ENCODE data around the gene PRPF38B.

DNA sequence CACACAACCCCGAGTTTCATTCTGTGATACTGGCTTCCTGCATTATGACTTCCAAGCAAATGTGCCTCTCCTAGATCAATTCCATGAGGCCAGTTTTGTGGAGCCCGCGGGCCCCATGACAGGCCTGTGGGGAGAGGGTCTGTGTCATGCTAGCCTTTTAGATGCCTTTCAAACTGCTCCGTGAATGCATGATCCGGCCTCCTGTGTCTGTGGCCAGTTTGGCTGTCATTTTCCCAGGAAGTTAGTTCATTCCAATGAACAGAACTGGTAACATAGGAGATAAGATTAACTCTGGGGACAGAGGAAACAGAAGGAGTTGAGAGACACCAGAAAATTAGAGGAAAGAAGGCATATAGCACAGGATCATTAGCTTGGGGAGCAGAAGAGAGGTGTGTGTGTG is 23.8 kb downstream of the PRPF38B start:
- TF ChIP-seq, protein P1, sequence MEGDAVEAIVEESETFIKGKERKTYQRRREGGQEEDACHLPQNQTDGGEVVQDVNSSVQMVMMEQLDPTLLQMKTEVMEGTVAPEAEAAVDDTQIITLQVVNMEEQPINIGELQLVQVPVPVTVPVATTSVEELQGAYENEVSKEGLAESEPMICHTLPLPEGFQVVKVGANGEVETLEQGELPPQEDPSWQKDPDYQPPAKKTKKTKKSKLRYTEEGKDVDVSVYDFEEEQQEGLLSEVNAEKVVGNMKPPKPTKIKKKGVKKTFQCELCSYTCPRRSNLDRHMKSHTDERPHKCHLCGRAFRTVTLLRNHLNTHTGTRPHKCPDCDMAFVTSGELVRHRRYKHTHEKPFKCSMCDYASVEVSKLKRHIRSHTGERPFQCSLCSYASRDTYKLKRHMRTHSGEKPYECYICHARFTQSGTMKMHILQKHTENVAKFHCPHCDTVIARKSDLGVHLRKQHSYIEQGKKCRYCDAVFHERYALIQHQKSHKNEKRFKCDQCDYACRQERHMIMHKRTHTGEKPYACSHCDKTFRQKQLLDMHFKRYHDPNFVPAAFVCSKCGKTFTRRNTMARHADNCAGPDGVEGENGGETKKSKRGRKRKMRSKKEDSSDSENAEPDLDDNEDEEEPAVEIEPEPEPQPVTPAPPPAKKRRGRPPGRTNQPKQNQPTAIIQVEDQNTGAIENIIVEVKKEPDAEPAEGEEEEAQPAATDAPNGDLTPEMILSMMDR (IDR thresholded peaks at IDR 0.05; ENCODE audit: low read depth, low read length), result no peak
- TF ChIP-seq MAX (IDR thresholded peaks at IDR 0.05; ENCODE audit: low read depth, low read length), result no peak
- TF ChIP-seq POLR2A (IDR thresholded peaks at IDR 0.05; ENCODE audit: extremely low read depth, insufficient read length), result no peak
- TF ChIP-seq MYC (IDR thresholded peaks at IDR 0.05; ENCODE audit: low read depth, low read length), result no peak
